ENCODE data around the gene TSTD1.
"Not testable (repeated sequence)": the region's sequence is repeated elsewhere in the genome, so short reads cannot be mapped to it uniquely, and the experiment has no call there.

TSTD1 gene

GRCh38 chr1:161033751-161034150 is 5.0 kb downstream of the TSTD1 start:
- FAIRE-seq, result no peak

GRCh38 chr1:161032409-161032808 is 6.4 kb downstream of the TSTD1 start:
- FAIRE-seq, result no peak

- no peak for FAIRE-seq
These were observed 6.9 kb downstream of the TSTD1 start for GRCh38 chr1:161031874-161032273.

GRCh38 chr1:161029466-161029865 is 9.3 kb downstream of the TSTD1 start:
- not testable (repeated sequence) for FAIRE-seq

DNA sequence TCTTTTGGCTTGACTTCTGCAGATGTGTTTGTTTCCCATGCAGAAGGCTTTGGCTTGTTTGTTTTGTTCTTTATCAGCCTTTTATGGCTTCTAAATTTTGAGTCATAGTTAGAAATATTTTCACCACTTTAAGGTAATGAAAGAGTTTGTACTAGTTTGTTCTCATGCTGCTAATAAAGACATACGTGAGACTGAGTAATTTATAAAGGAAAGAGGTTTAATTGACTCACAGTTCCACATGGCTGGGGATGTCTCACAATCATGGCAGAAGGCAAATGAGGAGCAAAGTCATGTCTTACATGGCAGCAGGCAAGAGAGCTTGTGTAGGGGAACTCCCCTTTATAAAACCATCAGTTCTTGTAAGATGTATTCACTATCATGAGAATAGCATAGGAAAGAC is 11.8 kb downstream of the TSTD1 start:
- FAIRE-seq, result not testable (repeated sequence)

DNA sequence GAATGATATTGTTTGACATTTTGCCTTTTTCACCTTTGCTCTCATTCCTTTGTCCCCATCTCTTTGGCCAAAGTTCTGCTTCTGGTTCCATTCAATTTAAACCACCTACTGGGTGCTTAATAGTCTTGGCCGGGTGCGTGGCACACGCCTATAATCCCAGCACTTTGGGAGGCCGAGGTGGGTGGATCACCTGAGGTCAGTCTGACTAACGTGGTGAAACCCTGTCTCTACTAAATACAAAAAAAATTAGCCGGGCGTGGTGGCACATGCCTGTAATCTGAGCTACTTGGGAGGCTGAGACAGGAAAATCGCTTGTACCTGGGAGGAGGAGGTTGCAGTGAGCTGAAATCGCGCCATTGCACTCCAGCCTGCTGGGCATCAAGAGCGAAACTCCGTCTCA is 16.3 kb downstream of the TSTD1 start:
- FAIRE-seq, result not testable (repeated sequence)

- no peak for FAIRE-seq
These were observed 16.8 kb downstream of the TSTD1 start for GRCh38 chr1:161021970-161022353.

DNA sequence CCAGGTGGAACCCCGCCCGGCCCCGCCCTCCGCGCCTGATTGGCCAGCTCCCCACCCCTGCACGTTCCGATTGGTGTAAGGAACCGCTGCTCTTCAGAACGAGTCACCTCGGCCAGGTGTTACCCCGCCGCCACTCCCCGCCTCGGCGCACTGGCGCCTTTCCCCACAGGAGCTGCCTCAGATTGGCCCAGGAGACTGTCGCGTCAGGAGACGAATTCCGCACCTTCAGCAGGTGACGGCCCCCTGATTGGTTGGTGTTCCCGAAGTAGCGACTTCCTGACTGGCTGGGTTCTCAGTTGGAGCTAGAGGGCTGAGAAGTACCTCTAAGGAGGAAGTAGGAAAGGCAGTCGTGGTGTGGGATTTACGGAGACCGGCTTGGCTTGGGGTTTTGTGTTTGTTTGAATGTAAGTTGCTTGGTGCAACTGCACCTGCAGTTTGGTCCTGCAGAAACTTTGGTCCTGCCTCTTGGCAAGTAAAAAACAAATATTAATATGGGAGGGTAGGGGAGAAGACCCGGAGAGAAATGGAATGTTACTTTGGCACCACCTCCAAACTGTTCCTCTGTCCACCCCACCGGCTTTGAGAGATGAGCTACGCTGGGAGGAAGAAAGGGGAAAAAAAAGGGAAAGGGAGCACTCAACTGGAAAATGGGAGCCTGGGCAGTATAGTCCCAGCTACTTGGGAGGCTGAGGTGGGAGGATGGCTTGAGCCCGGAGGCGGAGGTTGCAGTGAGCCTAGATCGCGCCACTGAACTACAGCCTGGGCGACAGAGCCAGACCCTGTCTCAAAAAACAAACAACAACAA is 17.4 kb downstream of the TSTD1 start:
- FAIRE-seq, result no peak

GRCh38 chr1:161020509-161021164 is 18.1 kb downstream of the TSTD1 start, which contains the start of gene F11R:
TSS of gene F11R (minus strand) at chr1:161021152. CDS start at chr1:161021073, 79 bp downstream.
- FAIRE-seq, result no peak

- FAIRE-seq, result no peak
These were observed 18.8 kb downstream of the TSTD1 start for GRCh38 chr1:161019751-161020495.

DNA sequence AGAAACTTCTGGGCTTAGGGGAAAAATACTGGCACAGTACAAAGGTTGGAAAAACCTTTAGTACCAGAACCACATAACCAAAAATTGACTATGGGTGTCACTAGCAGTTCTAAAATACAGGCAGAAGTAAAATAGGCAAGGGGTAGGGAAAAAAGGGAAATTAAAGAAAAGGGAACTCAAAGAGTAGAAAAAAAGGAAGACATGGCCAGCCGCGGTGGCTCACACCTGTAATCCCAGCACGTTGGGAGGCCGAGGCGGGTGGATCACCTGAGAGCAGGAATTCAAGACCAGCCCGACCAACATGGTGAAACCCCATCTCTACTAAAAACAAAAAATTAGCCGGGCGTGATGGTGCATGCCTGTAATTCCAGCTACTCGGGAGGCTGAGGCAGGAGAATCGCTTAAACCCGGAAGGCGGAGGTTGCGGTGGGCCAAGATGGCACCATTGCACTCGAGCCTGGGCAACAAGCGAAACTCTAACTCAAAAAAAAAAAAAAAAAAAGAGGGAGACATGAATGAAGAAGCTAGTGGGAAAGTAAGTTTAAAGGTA is 19.6 kb downstream of the TSTD1 start:
- not testable (repeated sequence) for FAIRE-seq

GRCh38 chr1:161018631-161018930 is 20.2 kb downstream of the TSTD1 start:
- FAIRE-seq, result no peak

DNA sequence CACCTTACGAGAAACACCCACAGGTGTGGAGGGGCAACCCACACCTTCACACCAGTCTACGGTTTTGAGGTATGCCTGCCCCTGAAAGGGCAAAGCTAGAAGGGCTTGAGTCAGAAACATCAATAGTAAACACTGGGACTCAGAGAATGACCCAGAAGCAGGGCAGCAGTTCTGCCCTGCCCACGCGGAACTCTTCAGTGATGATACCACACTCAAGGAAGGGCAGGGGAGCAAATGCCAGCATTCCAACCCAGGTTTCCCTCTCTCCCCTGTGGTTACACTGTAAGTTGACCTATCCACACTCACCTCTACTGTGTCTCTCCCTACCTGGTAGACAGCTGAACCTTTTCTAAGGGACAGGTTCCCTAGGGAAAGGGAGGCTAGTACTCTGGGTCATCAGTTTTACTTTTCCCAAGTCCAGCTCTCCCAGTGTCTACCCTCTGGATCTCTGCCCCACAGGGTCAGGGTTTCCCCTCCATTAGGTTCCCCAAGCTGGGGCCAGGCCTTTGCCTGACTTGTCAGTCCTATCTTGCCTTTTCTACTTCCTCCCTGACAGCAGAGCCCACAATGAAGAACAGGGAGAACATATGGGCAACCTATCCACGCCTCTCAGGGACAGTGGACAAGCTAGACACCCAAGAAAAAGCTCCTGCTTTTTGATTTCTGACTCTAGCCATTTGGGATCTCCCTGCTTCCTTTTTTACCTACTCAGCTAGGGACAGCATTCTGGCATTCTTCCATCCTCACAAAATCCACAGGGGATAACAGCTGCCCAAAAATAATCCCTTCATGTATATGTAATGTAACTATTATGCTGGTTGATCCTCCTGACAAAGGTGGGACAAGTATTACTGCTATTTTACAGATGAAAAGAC is 20.8 kb downstream of the TSTD1 start:
- no peak for FAIRE-seq

- not testable (repeated sequence) for FAIRE-seq
These were observed 21.6 kb downstream of the TSTD1 start for GRCh38 chr1:161017181-161017580.

DNA sequence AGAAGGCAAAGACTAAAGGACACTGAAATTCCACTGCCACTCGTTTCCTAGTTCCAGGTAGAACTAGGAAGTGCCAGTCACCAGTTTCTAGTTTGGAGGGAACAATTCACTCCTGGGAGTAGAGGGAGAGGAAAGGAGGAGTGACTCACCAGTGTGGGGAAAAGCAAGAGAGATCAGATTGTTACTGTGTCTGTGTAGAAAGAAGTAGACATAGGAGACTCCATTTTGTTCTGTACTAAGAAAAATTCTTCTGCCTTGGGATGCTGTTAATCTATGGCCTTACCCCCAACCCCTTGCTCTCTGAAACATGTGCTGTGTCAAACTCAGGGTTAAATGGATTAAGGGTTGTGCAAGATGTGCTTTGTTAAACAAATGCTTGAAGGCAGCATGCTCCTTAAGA is 22.1 kb downstream of the TSTD1 start:
- FAIRE-seq, result not testable (repeated sequence)

DNA sequence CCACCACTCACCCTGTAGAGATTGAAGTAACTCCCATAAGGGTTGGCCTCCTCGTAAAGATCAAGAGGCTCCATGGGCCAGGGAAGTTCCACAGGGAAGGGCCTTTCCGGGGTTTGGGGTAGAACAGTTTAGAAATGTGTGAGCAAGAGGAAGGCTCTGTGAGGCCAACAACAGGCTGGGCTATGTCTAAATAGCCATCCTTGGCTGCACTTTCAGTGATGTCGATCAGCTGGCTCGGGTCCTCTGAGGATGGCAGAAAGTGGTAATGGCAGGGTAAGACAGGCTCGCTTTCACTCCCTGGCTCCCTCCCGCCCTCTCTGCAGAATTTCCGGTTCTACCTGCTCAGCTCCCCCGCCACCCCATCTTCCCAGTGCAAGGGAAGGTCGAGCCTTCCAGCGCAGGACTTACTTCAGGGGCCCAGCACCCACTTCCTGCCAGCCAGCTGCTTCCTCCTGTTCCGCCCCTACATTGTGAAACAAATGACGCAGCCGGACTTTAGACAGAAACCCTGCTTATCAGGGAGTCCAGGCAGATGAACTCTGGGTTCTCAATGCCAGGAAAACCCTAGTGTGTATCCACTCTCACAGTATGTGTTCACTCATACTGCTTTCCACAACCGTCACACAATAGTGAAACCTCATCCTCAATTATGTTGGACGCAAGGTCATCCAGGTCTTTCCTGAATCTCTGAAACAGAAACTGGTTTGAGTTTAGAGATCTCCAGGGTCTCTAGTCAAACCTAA is 25.1 kb downstream of the TSTD1 start:
- no peak for FAIRE-seq

DNA sequence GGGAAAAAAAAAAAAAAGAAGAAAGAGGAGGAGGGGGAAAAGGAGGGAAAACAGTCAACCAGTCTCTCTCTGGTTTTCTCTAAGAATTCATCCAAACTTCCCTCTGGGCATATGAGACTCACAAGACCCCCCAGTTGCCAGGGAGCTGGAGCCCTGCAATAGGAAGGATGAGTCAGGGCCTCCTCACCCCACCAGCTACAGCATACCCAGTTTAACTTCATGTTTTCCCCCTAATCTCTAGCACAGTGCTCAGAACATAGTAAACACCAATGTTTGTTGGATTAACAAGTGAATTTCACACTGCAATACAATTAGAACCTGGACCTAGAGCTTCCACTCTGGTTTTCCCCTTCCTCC is 25.7 kb downstream of the TSTD1 start:
- no peak for FAIRE-seq

GRCh38 chr1:161012420-161012819 is 26.3 kb downstream of the TSTD1 start:
- no peak for FAIRE-seq

GRCh38 chr1:161009602-161010211 is 29.1 kb downstream of the TSTD1 start:
- no peak for FAIRE-seq

DNA sequence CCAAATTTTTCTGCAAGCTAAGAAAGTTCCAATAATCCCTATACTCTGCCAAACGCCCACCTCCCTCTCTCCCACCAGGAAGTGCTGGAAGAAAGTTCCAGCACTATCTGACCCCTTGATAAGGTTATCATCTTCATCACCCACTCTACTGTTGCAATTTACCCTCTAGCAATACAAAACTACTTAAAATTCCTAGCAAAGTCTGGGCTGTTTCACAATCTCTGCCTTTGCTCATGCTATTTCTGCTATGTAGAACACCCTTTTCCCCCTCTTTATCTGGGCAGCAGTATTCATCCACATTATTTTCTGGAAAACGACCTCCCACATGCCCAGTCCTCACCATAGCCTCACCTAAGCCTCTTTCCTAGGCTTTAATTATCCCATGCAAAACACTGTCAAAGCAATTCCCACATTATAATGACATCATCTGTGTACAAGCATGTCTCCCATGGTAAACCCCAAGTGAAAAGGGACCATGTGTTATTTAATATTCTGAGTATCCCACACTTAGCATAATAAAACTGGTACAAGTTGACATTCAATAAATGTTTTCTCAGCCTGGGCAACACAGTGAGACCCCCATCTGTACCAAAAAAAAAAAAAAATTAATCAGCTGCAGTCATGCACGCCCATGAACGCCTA is 29.8 kb downstream of the TSTD1 start:
- no peak for FAIRE-seq

DNA sequence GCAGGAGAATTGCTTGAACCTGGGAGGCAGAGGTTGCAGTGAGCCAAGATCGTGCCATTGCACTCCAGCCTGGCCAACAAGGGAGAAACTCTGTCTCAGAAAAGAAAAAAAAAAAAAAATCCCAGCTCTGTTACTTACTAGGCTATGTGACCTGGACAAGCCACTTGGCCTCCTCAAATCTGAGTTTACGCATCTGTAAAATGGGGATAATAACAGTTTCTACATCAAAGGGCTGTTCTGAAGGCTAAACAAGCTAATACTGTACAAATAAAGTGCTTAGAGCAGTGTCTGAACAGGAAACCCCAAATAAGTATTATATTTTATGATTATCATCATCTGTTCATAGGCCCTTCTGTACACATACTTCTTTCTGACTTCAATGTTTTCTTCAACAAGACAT is 31.4 kb downstream of the TSTD1 start:
- FAIRE-seq, result no peak
